Activated T-helper 17 cell treated with anti-CD3 and anti-CD28 coated beads, Interleukin-2, amount 50 U/mL, for 72 hours (primary cell): Measurements from ENCODE around the gene JAKMIP1. TPM values are rescaled to one million over a fixed set of nuclear protein-coding genes. Genes with fewer than 3 reads are reported as not detected.

Experiments
- ATAC-seq: fragments of 150-1000 bp; cut with Tn5 transposase; replicated peaks from 2 replicates; pipeline ENCODE4 v1.10.0; 2021; ENCODE audit warnings: mild to moderate bottlenecking, moderate library complexity
- H3K27ac Mint-ChIP-seq: one replicate; pipeline ENCODE4 v1.8.0; 2022; ENCODE audit warnings: mixed read lengths
- H3K27me3 Mint-ChIP-seq: one replicate; pipeline ENCODE4 v1.8.0; 2022; ENCODE audit warnings: mixed read lengths
- H3K36me3 Mint-ChIP-seq: one replicate; pipeline ENCODE4 v1.8.0; 2022; ENCODE audit warnings: low read depth, mild to moderate bottlenecking, mixed read lengths
- H3K4me1 Mint-ChIP-seq: one replicate; pipeline ENCODE4 v1.8.0; 2022; ENCODE audit warnings: mixed read lengths
- H3K4me3 Mint-ChIP-seq: one replicate; pipeline ENCODE4 v1.8.0; 2022; ENCODE audit warnings: mild to moderate bottlenecking, mixed read lengths
- H3K9me3 Mint-ChIP-seq: one replicate; pipeline ENCODE4 v1.8.0; 2022; ENCODE audit warnings: mixed read lengths
- total RNA-seq, 2 donors: library from RNA; stranded (reverse); gene quantifications; one replicate each; pipeline ENCODE4 v1.2.3, GENCODE V29; 2022

JAKMIP1 gene
- total RNA-seq, 2 donors from 2014 or later = 13.1 to 34.6 TPM

DNA sequence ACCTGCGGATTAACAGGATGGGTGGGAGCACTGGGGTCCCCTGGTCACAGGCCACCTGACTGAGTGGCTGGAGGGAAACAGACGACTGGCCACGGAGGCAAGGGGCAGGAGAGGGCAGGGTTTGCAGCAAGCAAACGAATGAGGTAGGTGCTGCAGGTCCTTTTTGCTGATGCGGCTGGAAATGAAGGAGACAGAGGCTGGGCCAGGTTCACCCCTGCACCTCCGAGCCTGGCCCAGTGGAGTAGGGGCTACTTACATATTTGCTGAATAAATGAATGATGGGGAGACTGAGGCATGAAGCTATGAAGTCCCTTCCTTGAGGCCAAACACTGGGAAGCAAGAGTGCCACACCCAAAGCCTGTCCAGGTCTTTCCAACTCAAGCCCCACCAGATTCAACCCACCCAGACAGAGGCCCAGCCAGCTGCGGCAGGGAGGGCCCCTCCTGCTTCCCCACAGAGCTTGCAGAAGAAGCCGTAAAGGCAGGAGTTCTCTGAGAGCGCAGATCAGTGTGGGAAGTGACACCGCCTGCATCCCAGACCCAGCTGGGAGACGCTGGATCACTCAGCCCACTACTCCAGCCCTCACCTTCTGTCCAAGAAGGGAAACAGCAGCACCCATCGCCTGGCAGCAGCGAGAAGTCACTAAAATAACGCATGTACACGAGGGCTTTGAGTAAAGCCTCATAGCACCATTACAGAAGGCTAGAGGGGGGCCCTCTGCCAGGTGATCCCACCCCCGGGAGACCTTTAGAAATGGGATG is 146.0 kb downstream of the JAKMIP1 start:
- H3K27ac Mint-ChIP-seq = no peak overlapping the region
- no peak overlapping the region for H3K4me3 Mint-ChIP-seq
- H3K9me3 Mint-ChIP-seq = peaks cover 5% of the 10 kb centered on the region
- no peaks in the 10 kb centered on the region for H3K4me1 Mint-ChIP-seq
- H3K36me3 Mint-ChIP-seq = peaks cover 25% of the 10 kb centered on the region
- no peaks in the 10 kb centered on the region for H3K27me3 Mint-ChIP-seq
- ATAC-seq = no peak

- Mint-ChIP-seq H3K27me3 (no peaks in the 10 kb centered on the region), H3K27ac (no peak overlapping the region), H3K4me3 (no peak overlapping the region), H3K4me1 (no peaks in the 10 kb centered on the region), H3K36me3 (peaks cover 12% of the 10 kb centered on the region), H3K9me3 (no peaks in the 10 kb centered on the region)
- no peak for ATAC-seq
Observed at GRCh38 chr4:6052679-6053078, 147.7 kb downstream of the JAKMIP1 start.

DNA sequence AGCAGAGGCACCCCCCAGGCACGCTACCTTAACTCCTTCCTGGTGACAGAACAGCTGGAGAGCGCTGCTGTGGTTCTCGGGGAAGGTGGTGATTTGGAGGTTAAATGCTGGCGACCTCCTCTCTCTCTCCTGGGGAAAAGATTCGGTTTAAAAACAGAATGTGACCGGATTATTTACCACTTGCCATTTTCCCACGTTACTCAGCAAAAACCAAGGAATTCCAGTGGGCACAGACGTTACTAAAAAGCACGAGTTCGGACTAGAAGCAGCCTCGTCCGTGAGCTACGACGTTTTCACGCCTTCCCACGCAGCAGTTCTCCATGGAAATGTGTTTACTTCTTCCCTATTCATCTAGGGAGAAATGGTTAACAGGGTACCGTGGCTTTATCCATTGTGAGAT is 149.8 kb downstream of the JAKMIP1 start:
- Mint-ChIP-seq H3K4me3 (no peak overlapping the region), H3K4me1 (no peaks in the 10 kb centered on the region), H3K36me3 (peaks cover 7% of the 10 kb centered on the region), H3K27me3 (no peaks in the 10 kb centered on the region), H3K27ac (no peak overlapping the region), H3K9me3 (no peaks in the 10 kb centered on the region)
- no peak for ATAC-seq

DNA sequence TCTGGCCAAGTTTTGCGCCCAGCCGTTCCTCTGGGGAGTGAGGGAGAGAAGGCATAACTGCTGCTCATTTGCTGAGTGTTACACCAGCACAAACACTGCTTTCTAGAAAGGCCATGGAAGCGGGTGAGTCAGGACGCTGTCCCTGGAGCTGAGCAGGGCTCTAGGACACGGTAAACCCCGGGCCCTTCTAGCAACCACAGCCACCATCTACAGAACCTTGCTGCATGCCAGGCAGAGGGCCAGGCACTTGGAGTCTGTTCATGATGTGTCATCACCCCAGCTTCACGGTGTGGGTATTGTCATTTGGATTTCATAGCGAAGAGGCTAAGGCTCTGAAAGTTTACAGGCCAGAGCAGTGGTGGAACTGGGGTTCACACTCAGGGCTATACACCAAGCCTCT is 150.4 kb downstream of the JAKMIP1 start:
- no peak for ATAC-seq
- H3K36me3 Mint-ChIP-seq = peaks cover 7% of the 10 kb centered on the region

DNA sequence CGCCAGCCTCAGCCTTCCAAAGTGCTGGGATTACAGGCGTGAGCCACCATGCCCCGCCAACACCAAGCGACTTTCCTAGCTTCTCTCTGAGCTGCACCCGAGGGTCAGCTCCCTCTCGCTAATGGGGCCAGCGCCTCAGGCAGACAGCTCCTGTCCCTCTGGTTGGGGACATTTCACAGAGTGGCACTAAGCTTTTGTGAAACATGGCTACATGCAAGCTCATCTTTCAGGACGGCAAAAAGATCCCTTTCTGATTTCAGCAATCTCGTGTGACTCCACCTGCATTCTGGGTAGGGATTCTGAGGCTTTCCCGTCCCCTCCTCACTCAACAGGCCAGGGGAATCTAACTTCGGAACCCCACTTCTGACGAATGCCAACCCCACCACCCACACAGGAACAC is 151.1 kb downstream of the JAKMIP1 start:
- H3K36me3 Mint-ChIP-seq = peaks cover 7% of the 10 kb centered on the region
- H3K27ac Mint-ChIP-seq = no peak overlapping the region
- H3K4me3 Mint-ChIP-seq = no peak overlapping the region
- H3K9me3 Mint-ChIP-seq = no peaks in the 10 kb centered on the region
- H3K27me3 Mint-ChIP-seq = peaks cover 3% of the 10 kb centered on the region
- H3K4me1 Mint-ChIP-seq = no peaks in the 10 kb centered on the region
- no peak for ATAC-seq

More for the DNA sequence above, 150.4 kb downstream of the JAKMIP1 start:
- Mint-ChIP-seq H3K9me3 (no peaks in the 10 kb centered on the region), H3K27me3 (peaks cover 3% of the 10 kb centered on the region), H3K4me1 (no peaks in the 10 kb centered on the region), H3K4me3 (no peak overlapping the region), H3K27ac (no peak overlapping the region)

- no peaks in the 10 kb centered on the region for H3K4me1 Mint-ChIP-seq
- no peaks in the 10 kb centered on the region for H3K9me3 Mint-ChIP-seq
- no peak overlapping the region for H3K4me3 Mint-ChIP-seq
- peaks cover 11% of the 10 kb centered on the region for H3K27me3 Mint-ChIP-seq
- H3K36me3 Mint-ChIP-seq = peaks cover 2% of the 10 kb centered on the region
- H3K27ac Mint-ChIP-seq = no peak overlapping the region
- no peak for ATAC-seq
Observed at GRCh38 chr4:6048537-6048936, 151.8 kb downstream of the JAKMIP1 start.

DNA sequence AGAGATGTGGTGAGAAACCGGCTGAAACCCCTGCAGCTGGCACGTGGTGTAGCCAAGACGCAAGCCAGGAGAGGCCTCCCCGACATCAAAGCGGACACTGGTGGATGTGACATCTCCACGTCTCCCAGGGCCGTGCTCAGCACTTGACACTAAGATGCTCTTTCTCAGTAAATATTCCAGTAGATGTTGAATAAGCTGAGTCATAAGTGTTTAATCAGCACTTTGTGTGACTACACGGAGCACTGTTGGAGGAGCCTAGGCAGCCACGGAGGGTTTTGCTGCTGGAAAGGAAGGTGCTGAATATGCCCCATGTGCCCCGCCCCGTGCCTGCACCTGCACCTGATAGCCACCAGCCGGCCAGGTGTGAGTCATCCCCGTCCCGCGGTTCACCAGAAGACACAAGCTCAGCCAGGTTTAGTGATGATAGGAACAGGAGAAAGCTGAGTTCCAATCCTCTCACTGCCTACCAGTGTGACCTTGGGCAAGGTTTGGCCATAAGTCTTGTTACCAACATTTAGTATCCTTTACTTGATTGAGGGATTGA is 153.1 kb downstream of the JAKMIP1 start:
- Mint-ChIP-seq H3K36me3 (no peaks in the 10 kb centered on the region), H3K27ac (no peak overlapping the region), H3K4me1 (no peaks in the 10 kb centered on the region), H3K27me3 (peaks cover 11% of the 10 kb centered on the region), H3K4me3 (no peak overlapping the region), H3K9me3 (no peaks in the 10 kb centered on the region)
- ATAC-seq = no peak

DNA sequence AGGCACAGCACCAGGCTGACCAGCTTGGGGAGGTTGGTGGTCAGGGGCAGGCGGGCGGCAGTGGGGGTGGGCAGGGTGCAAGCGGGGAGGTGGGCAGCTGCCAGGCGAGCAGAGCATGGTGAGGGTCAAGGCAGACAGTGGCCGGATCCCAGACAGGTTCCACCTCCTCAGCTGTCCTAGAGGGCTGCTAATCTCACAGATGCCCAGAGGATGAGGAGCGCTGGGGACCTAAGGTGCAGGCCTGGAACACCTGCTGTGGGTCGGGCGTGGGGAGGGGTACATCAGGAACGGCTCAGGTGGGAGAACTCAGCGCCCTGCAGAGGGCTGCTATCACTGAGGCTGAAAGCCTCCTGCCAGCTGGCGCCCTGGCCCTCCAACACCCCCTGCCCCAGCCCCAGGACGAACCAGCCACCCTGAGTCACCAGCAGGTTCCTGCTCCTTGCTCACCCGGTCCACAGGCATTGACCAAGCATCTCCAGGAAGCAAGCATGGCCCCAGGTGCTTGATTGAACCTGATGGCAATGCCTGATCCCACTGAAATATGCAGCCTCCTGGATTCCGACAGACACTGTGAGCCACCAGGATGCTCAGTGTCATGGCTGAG is 153.7 kb downstream of the JAKMIP1 start:
- no peak overlapping the region for H3K27ac Mint-ChIP-seq
- no peaks in the 10 kb centered on the region for H3K36me3 Mint-ChIP-seq
- no peak overlapping the region for H3K4me3 Mint-ChIP-seq
- H3K9me3 Mint-ChIP-seq = no peaks in the 10 kb centered on the region
- no peaks in the 10 kb centered on the region for H3K4me1 Mint-ChIP-seq
- ATAC-seq = no peak
- H3K27me3 Mint-ChIP-seq = peaks cover 11% of the 10 kb centered on the region

- no peaks in the 10 kb centered on the region for H3K4me1 Mint-ChIP-seq
- H3K9me3 Mint-ChIP-seq = no peaks in the 10 kb centered on the region
- no peak overlapping the region for H3K4me3 Mint-ChIP-seq
- no peak for ATAC-seq
- no peaks in the 10 kb centered on the region for H3K36me3 Mint-ChIP-seq
- H3K27ac Mint-ChIP-seq = no peak overlapping the region
- peaks cover 14% of the 10 kb centered on the region for H3K27me3 Mint-ChIP-seq
Observed at GRCh38 chr4:6044805-6045204, 155.5 kb downstream of the JAKMIP1 start.

DNA sequence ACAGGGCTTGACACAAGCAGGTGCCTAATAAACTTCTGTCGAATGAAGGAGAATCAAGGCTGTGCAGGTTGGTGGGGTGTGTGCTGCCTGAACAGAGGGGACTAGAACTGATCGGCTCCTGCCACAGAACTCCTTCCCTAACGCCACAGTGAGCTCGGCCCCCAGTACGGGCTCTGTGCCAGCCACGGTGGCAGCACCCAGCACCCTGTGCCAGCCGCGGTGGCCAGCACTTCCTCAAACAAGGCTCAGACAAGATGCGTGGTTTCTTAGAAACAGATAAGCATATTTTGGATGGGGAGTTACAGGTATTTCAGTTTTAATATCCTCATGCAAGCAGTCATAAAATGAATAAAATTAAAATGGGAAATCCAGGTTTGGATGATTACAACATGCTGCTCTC is 156.1 kb downstream of the JAKMIP1 start:
- no peaks in the 10 kb centered on the region for H3K9me3 Mint-ChIP-seq
- no peak for ATAC-seq
- H3K27ac Mint-ChIP-seq = no peak overlapping the region
- H3K27me3 Mint-ChIP-seq = peaks cover 14% of the 10 kb centered on the region
- no peak overlapping the region for H3K4me3 Mint-ChIP-seq
- H3K36me3 Mint-ChIP-seq = no peaks in the 10 kb centered on the region
- no peaks in the 10 kb centered on the region for H3K4me1 Mint-ChIP-seq

- H3K36me3 Mint-ChIP-seq = no peaks in the 10 kb centered on the region
- no peak overlapping the region for H3K27ac Mint-ChIP-seq
- no peak overlapping the region for H3K4me3 Mint-ChIP-seq
- no peak for ATAC-seq
- H3K4me1 Mint-ChIP-seq = no peaks in the 10 kb centered on the region
- no peaks in the 10 kb centered on the region for H3K9me3 Mint-ChIP-seq
- peaks cover 14% of the 10 kb centered on the region for H3K27me3 Mint-ChIP-seq
Observed at GRCh38 chr4:6043843-6044242, 156.5 kb downstream of the JAKMIP1 start.

GRCh38 chr4:6043188-6043587 is 157.2 kb downstream of the JAKMIP1 start:
- Mint-ChIP-seq H3K4me1 (no peaks in the 10 kb centered on the region), H3K27ac (no peak overlapping the region), H3K27me3 (peaks cover 14% of the 10 kb centered on the region)

DNA sequence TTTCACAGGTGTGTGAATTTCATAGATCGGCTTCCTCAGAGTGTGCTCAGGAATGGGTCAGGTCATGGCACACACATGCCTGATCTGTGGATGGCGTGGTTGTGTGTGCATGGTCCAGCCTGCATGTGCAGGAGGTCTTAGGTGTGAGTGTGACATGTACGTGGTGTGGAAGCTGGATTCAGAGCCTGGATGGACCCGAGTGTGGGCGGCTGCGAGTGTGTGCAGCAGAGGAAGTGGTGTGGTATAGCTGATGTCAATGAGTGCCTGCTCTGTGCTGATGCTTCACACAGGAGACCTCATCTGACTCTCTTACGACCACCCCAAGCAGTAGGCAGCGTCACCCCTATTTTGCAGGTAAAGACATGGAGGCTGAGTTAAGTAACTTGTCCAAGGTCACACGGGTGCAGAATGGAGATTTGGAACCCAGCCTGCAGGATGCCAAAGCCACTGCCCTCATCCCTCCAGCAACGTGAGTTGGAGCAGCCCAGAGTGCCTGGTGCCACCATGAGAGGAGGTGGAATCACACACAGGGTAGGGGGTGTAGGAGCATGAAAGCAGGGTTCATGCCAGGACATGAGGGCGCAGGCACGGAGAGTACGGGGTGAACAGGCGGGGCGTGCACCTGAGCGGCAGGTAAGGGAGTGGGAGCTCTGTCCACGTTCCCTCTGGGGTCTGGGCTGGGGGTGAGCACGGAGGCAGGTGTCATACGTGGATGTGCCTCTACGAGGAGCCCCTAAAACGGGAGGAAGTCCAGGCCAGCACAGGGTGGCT is 157.9 kb downstream of the JAKMIP1 start:
- Mint-ChIP-seq H3K27ac (no peak overlapping the region), H3K36me3 (no peaks in the 10 kb centered on the region), H3K9me3 (no peaks in the 10 kb centered on the region), H3K4me3 (no peak overlapping the region), H3K4me1 (no peaks in the 10 kb centered on the region), H3K27me3 (peaks cover 14% of the 10 kb centered on the region)
- peak; percentile 39 for ATAC-seq

More at GRCh38 chr4:6043188-6043587, 157.2 kb downstream of the JAKMIP1 start:
- Mint-ChIP-seq H3K36me3 (no peaks in the 10 kb centered on the region), H3K4me3 (no peak overlapping the region), H3K9me3 (no peaks in the 10 kb centered on the region)
- no peak for ATAC-seq

- Mint-ChIP-seq H3K4me3 (no peak overlapping the region), H3K27ac (no peak overlapping the region), H3K27me3 (peaks cover 14% of the 10 kb centered on the region), H3K9me3 (no peaks in the 10 kb centered on the region), H3K36me3 (no peaks in the 10 kb centered on the region), H3K4me1 (no peaks in the 10 kb centered on the region)
- ATAC-seq = peak; percentile 39
Observed at GRCh38 chr4:6041800-6042199, 158.5 kb downstream of the JAKMIP1 start.
